Esophagus mucosa (tissue), 1 donor: ENCODE measurements around the gene TST. TPM values are rescaled to one million over a fixed set of nuclear protein-coding genes. Genes with fewer than 3 reads are reported as not detected.
A peak's percentile ranks its signal among the peaks of the same experiment; 100 is the strongest.

Experiments used
- ATAC-seq: fragments of 200-7000 bp; cut with Tn5 transposase; one replicate; pipeline ENCODE4 v1.9.1; 2020
- total RNA-seq: library from RNA; stranded (reverse); gene quantifications from one replicate; pipeline ENCODE4 v1.2.4, GENCODE V29; 2023
- donor health status: DM: yes; HTN: yes; CAD: no.

Gene TST
- total RNA-seq: 83.2 TPM

- ATAC-seq: peak; percentile 63
Observed at GRCh38 chr22:37019309-37020191, at the start of gene TST, which contains the start of gene MPST. Gene TST, minus strand, starts transcription at chr22:37019447. Its CDS starts 715 bp downstream, at chr22:37018732. Gene MPST, plus strand, starts transcription at chr22:37019742. Its CDS starts 95 bp downstream, at chr22:37019837.

- no peak for ATAC-seq
Observed at GRCh38 chr22:37068859-37069258, 49.6 kb upstream of the TST start.

- no peak for ATAC-seq
Observed at GRCh38 chr22:37067428-37067827, 48.2 kb upstream of the TST start.

GRCh38 chr22:37065961-37066360 is 46.7 kb upstream of the TST start:
- no peak for ATAC-seq

- no peak for ATAC-seq
Observed at GRCh38 chr22:37065180-37065579, 45.9 kb upstream of the TST start.

- no peak for ATAC-seq
Observed at GRCh38 chr22:37064553-37064952, 45.3 kb upstream of the TST start.

- no peak for ATAC-seq
Observed at GRCh38 chr22:37063431-37064420, 44.5 kb upstream of the TST start.

- ATAC-seq: no peak
Observed at GRCh38 chr22:37062702-37063381, 43.6 kb upstream of the TST start.

- ATAC-seq: no peak
Observed at GRCh38 chr22:37062376-37062675, 43.1 kb upstream of the TST start.

- no peak for ATAC-seq
Observed at GRCh38 chr22:37061611-37062375, 42.5 kb upstream of the TST start.

- ATAC-seq: no peak
Observed at GRCh38 chr22:37060801-37061610, 41.8 kb upstream of the TST start.

GRCh38 chr22:37059876-37060449 is 40.7 kb upstream of the TST start:
- no peak for ATAC-seq

- ATAC-seq: no peak
Observed at GRCh38 chr22:37058917-37059701, 39.9 kb upstream of the TST start.

GRCh38 chr22:37057796-37058510 is 38.7 kb upstream of the TST start:
- ATAC-seq: no peak

GRCh38 chr22:37057226-37057625 is 38.0 kb upstream of the TST start:
- no peak for ATAC-seq

- ATAC-seq: no peak
Observed at GRCh38 chr22:37056246-37056645, 37.0 kb upstream of the TST start.

- ATAC-seq: no peak
Observed at GRCh38 chr22:37054600-37055365, 35.5 kb upstream of the TST start.

- no peak for ATAC-seq
Observed at GRCh38 chr22:37054056-37054395, 34.8 kb upstream of the TST start.
